HG03565 (cell line): ENCODE results near the gene SRMS.
A peak's percentile ranks its signal among the peaks of the same experiment; 100 is the strongest.
"Not testable (repeated sequence)": the region's sequence is repeated elsewhere in the genome, so short reads cannot be mapped to it uniquely, and the experiment has no call there.

Experiments used
- ATAC-seq: cut with Tn5 transposase; IDR thresholded peaks from one replicate; pipeline ENCODE4 v1.9.1; 2021; ENCODE audit warnings: mild to moderate bottlenecking, moderate library complexity; ENCODE audit not compliant: unreplicated experiment

SRMS gene

GRCh38 chr20:63579017-63579694 is 31.6 kb upstream of the SRMS start:
- no peak for ATAC-seq

GRCh38 chr20:63578224-63579016 is 30.9 kb upstream of the SRMS start:
- ATAC-seq, result no peak

- ATAC-seq, result no peak
Observed at GRCh38 chr20:63577317-63577894, 29.9 kb upstream of the SRMS start.

- ATAC-seq, result no peak
Observed at GRCh38 chr20:63576311-63576710, 28.8 kb upstream of the SRMS start.

GRCh38 chr20:63574829-63575743 is 27.5 kb upstream of the SRMS start:
- ATAC-seq, result no peak

GRCh38 chr20:63574156-63574828 is 26.7 kb upstream of the SRMS start, which contains the start of gene HELZ2:
TSS of gene HELZ2 (minus strand) at chr20:63574239. CDS start at chr20:63572385, 1,854 bp downstream.
- no peak for ATAC-seq

- ATAC-seq, result no peak
Observed at GRCh38 chr20:63573647-63574131, 26.1 kb upstream of the SRMS start.

GRCh38 chr20:63572788-63573646 is 25.5 kb upstream of the SRMS start:
- ATAC-seq, result no peak

- ATAC-seq, result no peak
Observed at GRCh38 chr20:63572071-63572787, 24.7 kb upstream of the SRMS start.

- ATAC-seq, result not testable (repeated sequence)
Observed at GRCh38 chr20:63571087-63571478, 23.5 kb upstream of the SRMS start.

- no peak for ATAC-seq
Observed at GRCh38 chr20:63570281-63571086, 22.9 kb upstream of the SRMS start.

GRCh38 chr20:63568986-63569949 is 21.7 kb upstream of the SRMS start:
- ATAC-seq, result no peak

- ATAC-seq, result peak; percentile 20
Observed at GRCh38 chr20:63568170-63568981, 20.8 kb upstream of the SRMS start.

GRCh38 chr20:63567386-63568169 is 20.0 kb upstream of the SRMS start:
- ATAC-seq, result peak; percentile 40

- ATAC-seq, result no peak
Observed at GRCh38 chr20:63567136-63567385, 19.5 kb upstream of the SRMS start.
